ENCODE measurements around the gene SH3RF3.

The SH3RF3 gene

DNA sequence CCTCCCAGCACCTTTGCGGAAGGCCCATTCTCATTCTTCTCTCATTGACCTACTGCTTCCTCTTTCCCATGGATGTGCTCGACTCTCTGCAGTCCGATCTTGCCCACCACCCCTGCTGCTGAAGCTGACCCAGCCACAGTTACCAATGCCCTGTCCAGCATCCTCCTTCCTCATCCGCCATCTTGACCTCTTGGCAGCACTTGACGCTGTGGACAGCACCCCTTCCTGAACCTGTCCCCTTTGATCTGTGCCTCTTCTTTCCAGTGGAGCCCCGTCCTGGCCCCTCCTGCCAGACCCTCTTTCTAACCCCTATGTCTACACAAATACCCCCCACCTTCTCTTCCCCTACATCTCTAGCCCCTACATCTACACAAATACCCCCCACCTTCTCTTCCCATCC, 275.7 kb downstream of the SH3RF3 start:
- Histone ChIP-seq H2BK5ac (ENCODE audit: low read length) (no peak overlapping the region), H3K4ac (ENCODE audit: low read depth, low read length) (no peak overlapping the region), H3K4me3 (ENCODE audit: low read length) (no peak overlapping the region), H3K79me2 (ENCODE audit: control insufficient read depth, insufficient read depth, low read length) (no peaks in the 10 kb centered on the region), H3K36me3 (ENCODE audit: control insufficient read depth, insufficient read depth, low read length) (no peaks in the 10 kb centered on the region), H3K56ac (ENCODE audit: low read length) (no peak overlapping the region), H3K9ac (ENCODE audit: low read length) (no peak overlapping the region), H3K79me1 (ENCODE audit: low read length) (no peaks in the 10 kb centered on the region), H3K4me1 (ENCODE audit: control insufficient read depth, low read depth, low read length) (no peaks in the 10 kb centered on the region), H3K27me3 (ENCODE audit: insufficient read depth, low read length, poor library complexity) (no peaks in the 10 kb centered on the region), H3K27ac (ENCODE audit: low read depth, low read length) (no peak overlapping the region), H2AK5ac (ENCODE audit: low read length) (no peak overlapping the region), H4K8ac (ENCODE audit: low read depth, low read length) (no peak overlapping the region), H3K4me2 (ENCODE audit: low read length) (no peak overlapping the region), H3K18ac (ENCODE audit: low read length) (no peak overlapping the region), H2BK120ac (ENCODE audit: low read depth, low read length) (no peak overlapping the region), H3K23ac (ENCODE audit: low read length) (no peak overlapping the region), H4K5ac (ENCODE audit: low read length) (no peak overlapping the region), H2BK15ac (replicated peaks; ENCODE audit: low read depth) (no peak overlapping the region)
- DNase-seq = no peak
- WGBS (ENCODE audit: extremely low coverage, insufficient coverage, low lambda C conversion rate) = no CpG with 5 or more reads among the region's 6 CpGs

DNA sequence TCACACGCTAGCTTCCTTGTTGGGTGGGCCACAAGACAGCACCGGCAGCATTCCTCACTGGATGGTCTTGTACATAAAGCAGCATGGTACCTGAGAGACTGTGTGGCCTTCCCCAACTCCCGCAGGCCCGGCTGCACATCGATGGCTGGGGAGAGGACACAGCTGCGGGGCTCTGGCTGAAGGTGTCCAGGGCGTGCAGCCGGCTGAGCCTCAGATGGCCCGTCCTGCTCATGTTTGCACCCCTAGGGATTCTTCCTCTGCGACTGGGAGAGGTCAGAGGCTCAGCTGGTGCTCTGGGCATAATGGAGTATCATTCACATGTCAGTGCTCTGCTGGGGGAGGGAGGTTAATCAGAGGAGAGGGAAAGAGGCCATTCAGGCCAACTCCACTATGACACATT, 276.9 kb downstream of the SH3RF3 start:
- Histone ChIP-seq H3K4me1 (ENCODE audit: control insufficient read depth, low read depth, low read length) (no peaks in the 10 kb centered on the region), H3K18ac (ENCODE audit: low read length) (no peak overlapping the region), H2BK120ac (ENCODE audit: low read depth, low read length) (no peak overlapping the region), H3K79me2 (ENCODE audit: control insufficient read depth, insufficient read depth, low read length) (no peaks in the 10 kb centered on the region), H3K27me3 (ENCODE audit: insufficient read depth, low read length, poor library complexity) (no peaks in the 10 kb centered on the region), H2BK15ac (replicated peaks; ENCODE audit: low read depth) (no peak overlapping the region), H3K27ac (ENCODE audit: low read depth, low read length) (no peak overlapping the region), H4K8ac (ENCODE audit: low read depth, low read length) (no peak overlapping the region), H3K36me3 (ENCODE audit: control insufficient read depth, insufficient read depth, low read length) (no peaks in the 10 kb centered on the region), H3K79me1 (ENCODE audit: low read length) (no peaks in the 10 kb centered on the region), H2BK5ac (ENCODE audit: low read length) (no peak overlapping the region), H3K23ac (ENCODE audit: low read length) (no peak overlapping the region), H3K4me2 (ENCODE audit: low read length) (no peak overlapping the region), H3K4ac (ENCODE audit: low read depth, low read length) (no peak overlapping the region), H3K4me3 (ENCODE audit: low read length) (no peak overlapping the region), H3K56ac (ENCODE audit: low read length) (no peak overlapping the region), H3K9ac (ENCODE audit: low read length) (no peak overlapping the region), H4K5ac (ENCODE audit: low read length) (no peak overlapping the region), H2AK5ac (ENCODE audit: low read length) (no peak overlapping the region)
- no peak for DNase-seq
- no CpG with 5 or more reads among the region's 10 CpGs for WGBS (ENCODE audit: extremely low coverage, insufficient coverage, low lambda C conversion rate)

DNA sequence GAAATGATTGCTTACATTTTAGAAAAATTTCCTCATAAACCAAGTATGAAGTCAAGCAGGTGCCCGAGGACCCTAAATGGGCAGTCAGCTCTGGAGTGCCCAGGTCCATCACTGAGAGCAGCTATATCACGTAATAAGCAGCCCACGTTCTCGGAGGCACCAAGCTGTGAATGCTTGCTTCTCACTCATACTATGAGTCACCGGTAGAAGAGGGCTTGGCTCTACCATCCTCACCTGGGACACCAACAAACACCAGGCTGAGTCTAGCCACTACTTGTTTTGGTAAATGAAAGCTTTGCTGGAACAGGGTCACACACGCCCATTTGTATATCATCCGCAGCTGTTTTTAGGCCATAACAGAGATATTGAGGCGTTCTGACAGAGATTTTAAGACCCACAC, 277.3 kb downstream of the SH3RF3 start:
- Histone ChIP-seq H4K8ac (ENCODE audit: low read depth, low read length) (no peak overlapping the region), H3K36me3 (ENCODE audit: control insufficient read depth, insufficient read depth, low read length) (no peaks in the 10 kb centered on the region), H3K79me1 (ENCODE audit: low read length) (no peaks in the 10 kb centered on the region), H3K27ac (ENCODE audit: low read depth, low read length) (no peak overlapping the region), H3K27me3 (ENCODE audit: insufficient read depth, low read length, poor library complexity) (no peaks in the 10 kb centered on the region), H4K5ac (ENCODE audit: low read length) (no peak overlapping the region), H3K4me1 (ENCODE audit: control insufficient read depth, low read depth, low read length) (no peaks in the 10 kb centered on the region), H3K18ac (ENCODE audit: low read length) (no peak overlapping the region), H2BK15ac (replicated peaks; ENCODE audit: low read depth) (no peak overlapping the region), H3K9ac (ENCODE audit: low read length) (no peak overlapping the region), H3K4me3 (ENCODE audit: low read length) (no peak overlapping the region), H2BK5ac (ENCODE audit: low read length) (no peak overlapping the region), H3K23ac (ENCODE audit: low read length) (no peak overlapping the region), H3K4me2 (ENCODE audit: low read length) (no peak overlapping the region), H2AK5ac (ENCODE audit: low read length) (no peak overlapping the region), H2BK120ac (ENCODE audit: low read depth, low read length) (no peak overlapping the region), H3K4ac (ENCODE audit: low read depth, low read length) (no peak overlapping the region), H3K56ac (ENCODE audit: low read length) (no peak overlapping the region), H3K79me2 (ENCODE audit: control insufficient read depth, insufficient read depth, low read length) (no peaks in the 10 kb centered on the region)
- no peak for DNase-seq
- no CpG with 5 or more reads among the region's 8 CpGs for WGBS (ENCODE audit: extremely low coverage, insufficient coverage, low lambda C conversion rate)

DNA sequence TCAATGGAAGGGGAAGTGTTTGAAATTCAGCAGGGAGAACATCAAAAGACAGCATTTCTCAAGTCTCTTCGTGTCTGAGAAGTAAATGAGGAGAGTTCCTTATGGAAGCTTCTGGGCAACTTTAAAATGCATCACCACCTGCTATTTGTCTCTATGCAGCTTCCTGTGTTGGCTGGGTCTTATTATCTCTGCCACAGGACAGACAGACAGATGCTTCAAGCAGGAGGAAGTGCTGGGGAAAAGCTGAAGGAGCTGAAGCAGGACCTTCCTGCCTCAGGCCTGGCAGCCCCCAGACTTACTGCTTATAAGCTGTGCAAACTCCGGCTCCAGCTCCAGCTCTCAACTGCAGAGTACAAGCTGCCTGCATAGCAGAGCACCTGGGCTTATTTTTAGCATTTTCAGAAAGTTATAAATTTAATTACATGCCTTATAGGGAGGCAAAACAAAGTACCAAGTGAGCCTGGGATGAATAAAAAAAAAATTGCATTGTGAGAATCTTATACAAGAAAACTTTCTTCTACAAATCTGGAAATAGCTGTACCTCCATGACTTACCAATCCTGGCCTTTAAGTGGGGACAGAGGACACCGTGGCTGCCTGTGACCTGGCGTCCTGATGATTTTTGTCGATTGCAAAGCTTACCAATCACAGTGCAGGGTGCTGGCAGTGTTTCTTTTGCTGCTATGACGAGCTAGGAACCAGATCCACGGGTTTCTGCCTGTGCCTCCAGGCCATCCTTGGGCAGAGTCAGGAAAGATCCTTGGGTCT, 278.5 kb downstream of the SH3RF3 start:
- Histone ChIP-seq H2BK5ac (ENCODE audit: low read length) (no peak overlapping the region), H3K23ac (ENCODE audit: low read length) (no peak overlapping the region), H3K79me1 (ENCODE audit: low read length) (no peaks in the 10 kb centered on the region), H3K27me3 (ENCODE audit: insufficient read depth, low read length, poor library complexity) (no peaks in the 10 kb centered on the region), H2AK5ac (ENCODE audit: low read length) (no peak overlapping the region), H3K4ac (ENCODE audit: low read depth, low read length) (no peak overlapping the region), H3K9ac (ENCODE audit: low read length) (no peak overlapping the region), H3K36me3 (ENCODE audit: control insufficient read depth, insufficient read depth, low read length) (no peaks in the 10 kb centered on the region), H3K18ac (ENCODE audit: low read length) (no peak overlapping the region), H3K4me2 (ENCODE audit: low read length) (no peak overlapping the region), H3K4me3 (ENCODE audit: low read length) (no peak overlapping the region), H3K27ac (ENCODE audit: low read depth, low read length) (no peak overlapping the region), H3K4me1 (ENCODE audit: control insufficient read depth, low read depth, low read length) (no peaks in the 10 kb centered on the region), H3K79me2 (ENCODE audit: control insufficient read depth, insufficient read depth, low read length) (no peaks in the 10 kb centered on the region), H2BK120ac (ENCODE audit: low read depth, low read length) (no peak overlapping the region), H3K56ac (ENCODE audit: low read length) (no peak overlapping the region), H4K5ac (ENCODE audit: low read length) (no peak overlapping the region), H2BK15ac (replicated peaks; ENCODE audit: low read depth) (no peak overlapping the region), H4K8ac (ENCODE audit: low read depth, low read length) (no peak overlapping the region)
- WGBS (ENCODE audit: extremely low coverage, insufficient coverage, low lambda C conversion rate) = no CpG with 5 or more reads among the region's 7 CpGs
- DNase-seq = peak; percentile 22

DNA sequence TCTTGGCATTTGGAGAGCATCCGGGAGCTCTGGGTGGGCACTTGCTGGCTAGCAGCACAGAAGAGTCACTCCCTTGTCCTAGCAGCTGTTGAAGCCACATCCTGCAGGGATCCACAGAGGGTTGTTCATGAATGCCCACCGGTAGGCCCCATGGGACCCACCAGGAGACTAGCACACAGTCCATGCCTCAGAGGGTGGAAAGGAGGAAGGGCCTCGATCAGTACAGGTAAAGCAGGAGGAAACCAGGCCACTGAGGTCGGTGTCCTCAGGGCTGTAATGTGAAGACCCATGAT, 279.0 kb downstream of the SH3RF3 start:
- Histone ChIP-seq H3K27ac (ENCODE audit: low read depth, low read length) (no peak overlapping the region), H2AK5ac (ENCODE audit: low read length) (no peak overlapping the region), H3K9ac (ENCODE audit: low read length) (no peak overlapping the region), H3K4me2 (ENCODE audit: low read length) (no peak overlapping the region), H3K27me3 (ENCODE audit: insufficient read depth, low read length, poor library complexity) (no peaks in the 10 kb centered on the region), H3K79me1 (ENCODE audit: low read length) (no peaks in the 10 kb centered on the region), H3K36me3 (ENCODE audit: control insufficient read depth, insufficient read depth, low read length) (no peaks in the 10 kb centered on the region), H2BK120ac (ENCODE audit: low read depth, low read length) (no peak overlapping the region), H3K18ac (ENCODE audit: low read length) (no peak overlapping the region), H2BK5ac (ENCODE audit: low read length) (no peak overlapping the region), H4K5ac (ENCODE audit: low read length) (no peak overlapping the region), H3K4me3 (ENCODE audit: low read length) (no peak overlapping the region), H3K4me1 (ENCODE audit: control insufficient read depth, low read depth, low read length) (no peaks in the 10 kb centered on the region), H4K8ac (ENCODE audit: low read depth, low read length) (no peak overlapping the region), H3K23ac (ENCODE audit: low read length) (no peak overlapping the region), H2BK15ac (replicated peaks; ENCODE audit: low read depth) (no peak overlapping the region), H3K56ac (ENCODE audit: low read length) (no peak overlapping the region), H3K4ac (ENCODE audit: low read depth, low read length) (no peak overlapping the region), H3K79me2 (ENCODE audit: control insufficient read depth, insufficient read depth, low read length) (no peaks in the 10 kb centered on the region)
- WGBS (ENCODE audit: extremely low coverage, insufficient coverage, low lambda C conversion rate) = no CpG with 5 or more reads among the region's 4 CpGs
- DNase-seq = no peak

Data from mesendoderm (in vitro differentiated cells).